ENCODE results near the gene CDKN1B. TPM values are rescaled to one million over a fixed set of nuclear protein-coding genes. Genes with fewer than 3 reads are reported as not detected.

Gene CDKN1B
- total and polyA plus RNA-seq, 2 experiments from 2014 or later, result 9.3 to 27.9 TPM

- TF ChIP-seq EZH2phosphoT487 (IDR thresholded peaks at IDR 0.05; ENCODE audit: unreplicated experiment) (no peak), NANOG (IDR thresholded peaks at IDR 0.05; ENCODE audit: borderline replicate concordance) (no peak), ZNF114 (CRISPR knock-in tag; IDR thresholded peaks at IDR 0.05) (no peak), JUNB (IDR thresholded peaks at IDR 0.05; ENCODE audit: unreplicated experiment) (no peak), EZH2 (IDR thresholded peaks at IDR 0.05; ENCODE audit: low read depth, unreplicated experiment) (no peak), ZNF462 (CRISPR knock-in tag; IDR thresholded peaks at IDR 0.05) (no peak)
Observed at GRCh38 chr12:12726555-12727093, 9.5 kb downstream of the CDKN1B start (continued).

- no peak overlapping the region for H3K27ac ChIP-seq (ENCODE audit: low read depth)
- no peaks in the 10 kb centered on the region for H3K79me2 ChIP-seq (replicated peaks; ENCODE audit: insufficient read depth)
- H3K27me3 ChIP-seq (ENCODE audit: insufficient read depth), result 0 out of 2 replicates have a peak, but pooled peaks cover 5% of the 10 kb centered on the region
- DNase-seq (ENCODE audit: low spot score) (no peak), ATAC-seq (no peak)
- H3K9me3 Mint-ChIP-seq, result no peaks in the 10 kb centered on the region
- no peaks in the 10 kb centered on the region for H3K9me2 ChIP-seq (ENCODE audit: insufficient read depth)
- no peak overlapping the region for H3K4me3 ChIP-seq
- no peak overlapping the region for H3K4me2 ChIP-seq
- H3K4me1 Mint-ChIP-seq, result peaks cover 13% of the 10 kb centered on the region; the same call in 2 of the 3 replicates
- H3F3A ChIP-seq (replicated peaks; ENCODE audit: low read depth), result 0 out of 2 replicates have a peak, but pooled peaks cover 3% of the 10 kb centered on the region
- H3K36me3 ChIP-seq (ENCODE audit: insufficient read depth), result no peaks in the 10 kb centered on the region
- H3K36me3 Mint-ChIP-seq (ENCODE audit: low read depth), result no peaks in the 10 kb centered on the region; the same call in 2 of the 3 replicates
- H4K20me1 ChIP-seq (replicated peaks; ENCODE audit: insufficient read depth), result no peaks in the 10 kb centered on the region
- H3K4me1 ChIP-seq (ENCODE audit: insufficient read depth), result peaks cover 6% of the 10 kb centered on the region
- H3K27ac Mint-ChIP-seq, result no peak overlapping the region
- H2AFZ ChIP-seq, result no peak overlapping the region
- H3K4me3 Mint-ChIP-seq, result no peak overlapping the region
- peaks cover 7% of the 10 kb centered on the region for H3K27me3 Mint-ChIP-seq (ENCODE audit: insufficient read depth, low read depth, poor library complexity)
- TF ChIP-seq ZNF331 (CRISPR knock-in tag; IDR thresholded peaks at IDR 0.05; ENCODE audit: low read depth), result no peak
- no peak for TF ChIP-seq ETS1 (IDR thresholded peaks at IDR 0.05)
- no peak for TF ChIP-seq REST (IDR thresholded peaks at IDR 0.05; ENCODE audit: unreplicated experiment)
- TF ChIP-seq JUNB (IDR thresholded peaks at IDR 0.05; ENCODE audit: unreplicated experiment), result no peak
- TF ChIP-seq CTCF (conservative IDR thresholded peaks at IDR 0.05; ENCODE audit: low read depth in 2 of 2), result no peak
- no peak for TF ChIP-seq NANOG (IDR thresholded peaks at IDR 0.05; ENCODE audit: borderline replicate concordance)
- no peak for TF ChIP-seq POLR2AphosphoS5 (IDR thresholded peaks at IDR 0.05; ENCODE audit: low read depth)
- TF ChIP-seq ZNF114 (CRISPR knock-in tag; IDR thresholded peaks at IDR 0.05), result no peak
- TF ChIP-seq STAT1 (IDR thresholded peaks at IDR 0.05; ENCODE audit: unreplicated experiment), result no peak
- TF ChIP-seq CREB1 (CRISPR knock-in tag; IDR thresholded peaks at IDR 0.05; ENCODE audit: low read depth), result no peak
Observed at GRCh38 chr12:12731178-12731577, 14.0 kb downstream of the CDKN1B start.

All from GM23338 (cell line).